ENCODE results near the gene ATP11A.

- TF ChIP-seq EZH2 (IDR thresholded peaks at IDR 0.05; ENCODE audit: insufficient read depth, poor library complexity, severe bottlenecking) (no peak), EZH2phosphoT487 (IDR thresholded peaks at IDR 0.05; ENCODE audit: insufficient read depth, low read depth) (no peak)
Observed at GRCh38 chr13:112777637-112778406, 88.0 kb downstream of the ATP11A start.
